ENCODE data around the gene RAP1A.

- TF ChIP-seq GATA2 (IDR thresholded peaks at IDR 0.05; ENCODE audit: low read depth, low read length), result no peak
- no peak for TF ChIP-seq GATA3 (IDR thresholded peaks at IDR 0.05; ENCODE audit: low read depth, low read length)
These were observed 1.5 kb upstream of the RAP1A start for GRCh38 chr1:111618081-111618480.
